B cell (primary cell): Measurements from ENCODE around the gene MOXD1.

Experiments
- EZH2 ChIP-seq: IDR thresholded peaks from 2 replicates; pipeline ENCODE4 v1.6.1; 2012; ENCODE audit warnings: borderline replicate concordance, low read depth, mild to moderate bottlenecking, moderate library complexity, low read length; ENCODE audit not compliant: insufficient read depth, poor library complexity, severe bottlenecking
- TF ChIP-seq, protein P1 (sequence below): fragments of 200-600 bp; IDR thresholded peaks from one replicate; pipeline ENCODE4 v1.8.0; 2022; ENCODE audit warnings: antibody characterized with exemption, mild to moderate bottlenecking

DNA sequence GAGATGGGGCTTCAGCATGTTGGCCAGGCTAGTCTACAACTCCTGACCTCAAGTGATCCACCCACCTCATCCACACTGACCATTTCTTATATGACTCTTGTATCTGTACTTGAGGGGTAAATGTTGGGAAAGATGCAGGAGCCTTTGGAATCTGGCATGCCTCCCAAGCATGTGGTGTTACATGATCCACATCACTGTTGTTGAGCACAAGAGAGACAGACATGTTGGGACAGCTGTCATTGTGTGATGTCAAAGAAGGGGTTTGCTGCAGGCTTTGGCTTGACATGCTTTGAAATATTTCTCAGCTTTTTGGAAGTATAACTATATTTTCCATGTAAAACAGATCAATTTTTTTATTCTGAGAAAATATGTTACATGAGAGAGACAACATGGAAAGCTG, 139.9 kb downstream of the MOXD1 start:
- TF ChIP-seq, protein P1, sequence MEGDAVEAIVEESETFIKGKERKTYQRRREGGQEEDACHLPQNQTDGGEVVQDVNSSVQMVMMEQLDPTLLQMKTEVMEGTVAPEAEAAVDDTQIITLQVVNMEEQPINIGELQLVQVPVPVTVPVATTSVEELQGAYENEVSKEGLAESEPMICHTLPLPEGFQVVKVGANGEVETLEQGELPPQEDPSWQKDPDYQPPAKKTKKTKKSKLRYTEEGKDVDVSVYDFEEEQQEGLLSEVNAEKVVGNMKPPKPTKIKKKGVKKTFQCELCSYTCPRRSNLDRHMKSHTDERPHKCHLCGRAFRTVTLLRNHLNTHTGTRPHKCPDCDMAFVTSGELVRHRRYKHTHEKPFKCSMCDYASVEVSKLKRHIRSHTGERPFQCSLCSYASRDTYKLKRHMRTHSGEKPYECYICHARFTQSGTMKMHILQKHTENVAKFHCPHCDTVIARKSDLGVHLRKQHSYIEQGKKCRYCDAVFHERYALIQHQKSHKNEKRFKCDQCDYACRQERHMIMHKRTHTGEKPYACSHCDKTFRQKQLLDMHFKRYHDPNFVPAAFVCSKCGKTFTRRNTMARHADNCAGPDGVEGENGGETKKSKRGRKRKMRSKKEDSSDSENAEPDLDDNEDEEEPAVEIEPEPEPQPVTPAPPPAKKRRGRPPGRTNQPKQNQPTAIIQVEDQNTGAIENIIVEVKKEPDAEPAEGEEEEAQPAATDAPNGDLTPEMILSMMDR, result no peak
- no peak for TF ChIP-seq EZH2
